Gastrocnemius medialis (tissue), 4 donors: Measurements from ENCODE around the gene OAF. TPM values are rescaled to one million over a fixed set of nuclear protein-coding genes. Genes with fewer than 3 reads are reported as not detected.

ENCODE experiments used
- ATAC-seq, 2 donors: fragments of 150-250 bp; one replicate each; pipeline ENCODE4 v1.9.1; 2016
- DNase-seq, 2 donors: peaks; one replicate each; pipeline ENCODE4 v3.0.0-alpha.2; 2019
- H3K27ac ChIP-seq, 4 donors: fragments of 200-600 bp; sonication (generic); 1 replicate in 1 of 4; 2 replicates in 3 of 4; pipeline ENCODE4 v1.5.1; 2016 to 2018; ENCODE audit warnings: mild to moderate bottlenecking in 2 of 4, moderate library complexity in 1 of 4
- H3K27me3 ChIP-seq, 3 donors: fragments of 200-600 bp; sonication (generic) in 2 of 3; 1 replicate in 1 of 3; 2 replicates in 2 of 3; pipeline versions ENCODE4 v1.5.1 to v1.6.0; 2016 to 2019; ENCODE audit warnings: mild to moderate bottlenecking in 1 of 3, moderate library complexity in 1 of 3
- H3K36me3 ChIP-seq, 2 donors: fragments of 200-600 bp; sonication (generic) in 1 of 2; one replicate each; pipeline ENCODE4 v1.5.1; 2017 to 2018
- H3K4me1 ChIP-seq, 2 donors: fragments of 200-600 bp; sonication (generic) in 1 of 2; one replicate each; pipeline ENCODE4 v1.5.1; 2016 to 2017; ENCODE audit warnings: mild to moderate bottlenecking in 2 of 2
- H3K4me3 ChIP-seq, 4 donors: fragments of 200-600 bp; sonication (generic) in 3 of 4; 1 replicate in 1 of 4; 2 replicates in 3 of 4; pipeline ENCODE4 v1.5.1; 2016 to 2019; ENCODE audit warnings: mild to moderate bottlenecking in 2 of 4
- H3K9me3 ChIP-seq, 3 donors: fragments of 200-600 bp; sonication (generic) in 2 of 3; 1 replicate in 1 of 3; 2 replicates in 2 of 3; pipeline ENCODE4 v1.5.1; 2016 to 2019
- CTCF ChIP-seq, 5 experiments: fragments of 450-650 bp in 3 of 5; fragments of 200-600 bp in 2 of 5; sonication (generic) in 2 of 5; IDR thresholded peaks in 4 of 5; conservative IDR thresholded peaks in 1 of 5; 1 replicate in 4 of 5; 2 replicates in 1 of 5; pipeline ENCODE4 v1.5.1; 2016 to 2019; ENCODE audit warnings: antibody characterized with exemption in 5 of 5, mild to moderate bottlenecking in 3 of 5, moderate library complexity in 3 of 5
- POLR2A ChIP-seq, 2 donors: fragments of 450-650 bp; IDR thresholded peaks; one replicate each; pipeline ENCODE4 v1.6.1; 2017; ENCODE audit warnings: antibody characterized with exemption in 2 of 2, mild to moderate bottlenecking in 2 of 2, moderate library complexity in 2 of 2
- in situ Hi-C, 4 donors: fragments of 200-750 bp; cut with MboI; loops; one replicate each; pipeline versions ENCODE4 v1.15.0 to v1.8.0; 2017; ENCODE audit warnings: low sequenced_read_pairs in 4 of 4
- intact Hi-C: fragments of 100-400 bp; cut with DNase I; formaldehyde crosslinking; loops from one replicate; pipeline ENCODE4 v1.15.1; 2023; ENCODE audit warnings: low total_unique reads
- total RNA-seq, 4 donors: library from RNA; depleted of rRNA; stranded (reverse); fragments of >200 nt; gene quantifications; one replicate each; pipeline versions ENCODE4 v1.1.0 to v1.2.3, GENCODE V29; 2016

The OAF gene
- total RNA-seq, 4 donors from 2014 or later: 8.7 to 17.5 (median 10.1) TPM

DNA sequence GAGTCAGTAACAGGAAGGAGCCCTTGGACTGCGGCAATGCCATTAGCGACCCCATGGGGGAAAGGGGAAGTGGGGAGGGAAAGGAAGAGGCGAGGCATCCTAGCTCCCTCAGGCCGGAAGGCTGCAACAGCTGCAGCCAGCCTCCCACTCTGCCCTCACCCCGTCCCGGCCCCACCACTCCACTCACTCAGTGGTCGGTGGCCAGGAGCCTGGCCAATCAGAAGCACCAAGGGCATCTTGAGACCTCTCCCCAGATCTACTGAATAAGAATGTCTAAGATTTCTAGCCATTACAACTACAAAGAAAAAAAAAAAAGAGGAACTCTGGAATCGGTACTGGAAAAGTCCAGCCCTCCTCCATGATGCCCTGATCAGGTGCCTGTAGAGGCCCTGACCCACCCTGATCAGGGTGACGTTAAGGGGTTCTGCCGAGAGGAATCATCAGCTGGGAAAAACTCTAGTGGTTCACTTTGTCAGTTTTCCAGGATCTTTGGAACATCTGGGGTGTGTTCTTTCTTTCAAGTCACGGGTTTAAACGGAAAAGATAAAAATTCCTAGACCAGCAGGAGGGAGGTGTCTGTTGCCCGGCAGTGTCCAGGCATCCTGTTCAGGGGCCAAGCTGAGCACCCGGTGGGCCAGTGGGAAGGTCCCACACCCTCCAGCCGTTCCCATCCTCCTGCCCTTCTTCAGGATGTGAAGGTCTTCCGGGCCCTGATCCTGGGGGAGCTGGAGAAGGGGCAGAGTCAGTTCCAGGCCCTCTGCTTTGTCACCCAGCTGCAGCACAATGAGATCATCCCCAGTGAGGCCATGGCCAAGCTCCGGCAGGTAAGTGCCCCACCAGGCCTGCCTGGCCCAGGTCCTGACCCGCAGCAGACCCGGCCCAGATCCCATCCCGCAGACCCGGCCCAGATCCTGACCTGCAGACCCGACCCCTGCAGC, 14.4 kb downstream of the OAF start:
- H3K4me1 ChIP-seq: peaks cover 18 to 30% of the 10 kb centered on the region in 2 donors
- in situ Hi-C loops: loop anchor here (5.0 kb wide), 1 partner anchor 53 kb away; no protein-coding TSS in a partner anchor

GRCh38 chr11:120226242-120226641, 15.4 kb downstream of the OAF start:
- Histone ChIP-seq H3K27me3 (no peaks in the 10 kb centered on the region), H3K27ac (peak overlapping the region; percentile 21 to 57 (median 42)), H3K4me3 (no peak overlapping the region), H3K36me3 (no peaks in the 10 kb centered on the region), H3K4me1 (peaks cover 16 to 22% of the 10 kb centered on the region in 2 donors), H3K9me3 (no peaks in the 10 kb centered on the region)
- TF ChIP-seq CTCF (IDR thresholded peaks at IDR 0.05 in 4 of 5, conservative IDR thresholded peaks at IDR 0.05 in 1 of 5): no peak
- no peak for TF ChIP-seq POLR2A (IDR thresholded peaks at IDR 0.05)
- DNase-seq: no peak
- intact Hi-C loops (no loop called here), in situ Hi-C loops (loop anchor here (5.0 kb wide), 1 partner anchor 54 kb away; no protein-coding TSS in a partner anchor)
- no peak for ATAC-seq

More for the DNA sequence above, 14.4 kb downstream of the OAF start:
- TF ChIP-seq CTCF (IDR thresholded peaks at IDR 0.05 in 4 of 5, conservative IDR thresholded peaks at IDR 0.05 in 1 of 5): no peak
- ATAC-seq (peak; percentile 8 to 22), DNase-seq (no peak)
- intact Hi-C loops: loop anchor here (2.0 kb wide), 1 partner anchor 14 kb away; the partner anchor contains the start of gene OAF
- H3K4me3 ChIP-seq: no peak overlapping the region
- H3K27ac ChIP-seq: peak overlapping the region; percentile 21 to 57 (median 42)
- no peaks in the 10 kb centered on the region for H3K27me3 ChIP-seq
- H3K9me3 ChIP-seq: no peaks in the 10 kb centered on the region
- H3K36me3 ChIP-seq: no peaks in the 10 kb centered on the region

DNA sequence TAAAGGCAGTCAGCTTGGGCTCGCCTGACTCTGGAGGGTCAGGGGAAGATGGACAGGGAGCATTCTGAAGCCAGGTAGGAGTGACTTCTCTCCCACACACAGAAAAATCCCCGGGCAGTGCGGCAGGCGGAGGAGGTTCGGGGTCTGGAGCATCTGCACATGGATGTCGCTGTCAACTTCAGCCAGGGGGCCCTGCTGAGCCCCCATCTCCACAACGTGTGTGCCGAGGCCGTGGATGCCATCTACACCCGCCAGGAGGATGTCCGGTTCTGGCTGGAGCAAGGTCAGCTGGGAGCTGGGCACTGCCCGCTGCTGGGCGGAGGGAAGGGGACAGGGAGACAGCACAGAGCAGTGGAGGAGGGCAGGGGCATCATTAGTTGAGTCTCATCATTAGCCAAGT, 15.9 kb downstream of the OAF start:
- H3K36me3 ChIP-seq: no peaks in the 10 kb centered on the region
- peaks cover 16 to 21% of the 10 kb centered on the region in 2 donors for H3K4me1 ChIP-seq
- H3K4me3 ChIP-seq: no peak overlapping the region
- DNase-seq: no peak
- intact Hi-C loops: no loop called here
- no peak overlapping the region for H3K27ac ChIP-seq
- TF ChIP-seq CTCF (IDR thresholded peaks at IDR 0.05 in 4 of 5, conservative IDR thresholded peaks at IDR 0.05 in 1 of 5) (no peak), POLR2A (IDR thresholded peaks at IDR 0.05) (no peak)
- no peaks in the 10 kb centered on the region for H3K27me3 ChIP-seq
- no peak for ATAC-seq
- in situ Hi-C loops: loop anchor here (5.0 kb wide), 1 partner anchor 54 kb away; no protein-coding TSS in a partner anchor
- no peaks in the 10 kb centered on the region for H3K9me3 ChIP-seq

DNA sequence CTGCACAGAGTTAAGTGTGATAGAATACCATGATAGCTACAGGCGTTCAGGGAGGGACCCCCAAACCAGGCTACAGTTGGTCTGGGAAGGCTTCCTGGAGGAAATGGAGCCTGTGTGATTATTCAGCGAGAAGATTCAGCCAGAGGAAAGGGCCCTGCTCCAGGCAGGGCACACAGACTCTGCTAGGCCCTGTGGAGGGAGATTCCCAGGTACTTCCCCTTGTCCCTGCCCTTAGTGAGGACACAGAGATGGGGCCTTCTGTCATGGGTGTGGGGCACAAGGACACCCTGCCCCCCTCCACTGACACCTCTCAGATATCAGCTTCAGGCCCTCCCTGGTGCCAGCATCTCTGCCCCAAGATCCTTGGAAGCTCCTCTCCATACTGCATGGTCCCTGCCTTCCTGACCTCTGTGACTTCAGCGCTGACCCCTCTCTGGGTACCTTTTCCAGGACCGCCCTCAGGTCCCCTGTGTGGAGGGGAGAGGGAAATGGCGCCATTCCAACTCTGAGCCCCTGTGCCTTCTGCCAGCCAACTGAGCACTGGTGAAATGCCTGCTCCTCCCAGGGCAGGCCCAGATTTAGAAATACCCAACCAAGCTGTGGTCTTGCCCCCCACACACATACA, 16.5 kb downstream of the OAF start:
- intact Hi-C loops: no loop called here
- H3K4me1 ChIP-seq: peaks cover 16 to 21% of the 10 kb centered on the region in 2 donors
- in situ Hi-C loops: loop anchor here (5.0 kb wide), 1 partner anchor 55 kb away; no protein-coding TSS in a partner anchor

More for the DNA sequence above, 16.5 kb downstream of the OAF start:
- ATAC-seq (no peak), DNase-seq (no peak)
- no peaks in the 10 kb centered on the region for H3K36me3 ChIP-seq
- no peak overlapping the region for H3K27ac ChIP-seq
- H3K9me3 ChIP-seq: no peaks in the 10 kb centered on the region
- TF ChIP-seq POLR2A (IDR thresholded peaks at IDR 0.05) (no peak), CTCF (IDR thresholded peaks at IDR 0.05 in 4 of 5, conservative IDR thresholded peaks at IDR 0.05 in 1 of 5) (no peak)
- H3K4me3 ChIP-seq: no peak overlapping the region
- no peaks in the 10 kb centered on the region for H3K27me3 ChIP-seq
